ENCODE data around the gene MYBBP1A. TPM values are rescaled to one million over a fixed set of nuclear protein-coding genes. Genes with fewer than 3 reads are reported as not detected.

Gene MYBBP1A
- total and polyA plus RNA-seq, 3 experiments from 2014 or later: 34.1 to 157 (median 148) TPM

GRCh38 chr17:4587195-4587594 lies 32.0 kb upstream of the MYBBP1A start:
- Histone ChIP-seq H3K4me3 (ENCODE audit: low read length) (no peak overlapping the region), H3K4me1 (ENCODE audit: insufficient read depth, low read length) (no peaks in the 10 kb centered on the region), H3K9me3 (ENCODE audit: low read length) (no peaks in the 10 kb centered on the region), H3K27me3 (ENCODE audit: insufficient read depth, low read length, poor library complexity, severe bottlenecking) (peaks cover 22% of the 10 kb centered on the region), H3K27ac (ENCODE audit: low read depth, low read length) (no peak overlapping the region), H3K36me3 (ENCODE audit: insufficient read depth, low read length) (no peaks in the 10 kb centered on the region)
- H3K4me1 Mint-ChIP-seq: peaks cover 4 to 14% (median 4%) of the 10 kb centered on the region in 3 donors
- H3K27me3 Mint-ChIP-seq: peaks cover 29 to 40% of the 10 kb centered on the region in 2 donors
- no peak overlapping the region for H3K27ac Mint-ChIP-seq
- POLR2A ChIA-PET: interaction anchor here (0.5 kb wide), 1 partner anchor 10 kb away, joined by 3 read pairs; no protein-coding TSS in a partner anchor
- DNase-seq: no peak
- H3K4me3 Mint-ChIP-seq: peak overlapping the region in 1 of 7 donors; percentile 5
- no peaks in the 10 kb centered on the region for H3K9me3 Mint-ChIP-seq
- CTCF ChIA-PET: no interaction called here
- H3K36me3 Mint-ChIP-seq: no peaks in the 10 kb centered on the region

GRCh38 chr17:4586043-4586442 lies 30.9 kb upstream of the MYBBP1A start:
- no peaks in the 10 kb centered on the region for H3K4me1 ChIP-seq (ENCODE audit: insufficient read depth, low read length)
- Mint-ChIP-seq H3K4me1 (peaks cover 4 to 14% (median 4%) of the 10 kb centered on the region in 3 donors), H3K9me3 (no peaks in the 10 kb centered on the region), H3K4me3 (peak overlapping the region in 2 of 7 donors; percentile 59 to 64), H3K36me3 (no peaks in the 10 kb centered on the region), H3K27me3 (peaks cover 31 to 51% of the 10 kb centered on the region in 2 donors), H3K27ac (no peak overlapping the region)
- ChIA-PET POLR2A (no interaction called here), CTCF (no interaction called here)
- DNase-seq: no peak
- no peak overlapping the region for H3K27ac ChIP-seq (ENCODE audit: low read depth, low read length)
- H3K4me3 ChIP-seq (ENCODE audit: low read length): no peak overlapping the region
- H3K36me3 ChIP-seq (ENCODE audit: insufficient read depth, low read length): no peaks in the 10 kb centered on the region
- H3K9me3 ChIP-seq (ENCODE audit: low read length): no peaks in the 10 kb centered on the region
- H3K27me3 ChIP-seq (ENCODE audit: insufficient read depth, low read length, poor library complexity, severe bottlenecking): peaks cover 22% of the 10 kb centered on the region

DNA sequence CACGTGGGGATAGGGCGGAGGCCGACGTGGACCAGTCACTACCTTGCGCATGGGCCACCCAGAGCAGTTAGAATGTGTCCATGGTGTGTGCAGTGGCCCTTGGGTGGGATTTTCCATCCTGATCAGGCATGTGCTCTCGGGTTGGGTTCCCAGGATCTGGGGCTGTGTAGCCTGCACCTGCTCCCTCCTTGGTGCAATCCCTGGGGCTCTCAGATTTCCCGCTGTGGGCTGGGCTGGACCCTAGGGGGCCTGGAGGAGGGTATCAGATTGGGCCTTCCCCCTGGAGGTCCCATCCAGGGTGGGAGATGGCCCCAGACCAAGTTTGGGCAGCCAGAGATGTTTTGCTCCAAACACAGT lies 30.4 kb upstream of the MYBBP1A start:
- Histone ChIP-seq H3K4me1 (ENCODE audit: insufficient read depth, low read length) (no peaks in the 10 kb centered on the region), H3K9me3 (ENCODE audit: low read length) (no peaks in the 10 kb centered on the region), H3K36me3 (ENCODE audit: insufficient read depth, low read length) (no peaks in the 10 kb centered on the region), H3K4me3 (ENCODE audit: low read length) (no peak overlapping the region), H3K27ac (ENCODE audit: low read depth, low read length) (no peak overlapping the region), H3K27me3 (ENCODE audit: insufficient read depth, low read length, poor library complexity, severe bottlenecking) (peaks cover 22% of the 10 kb centered on the region)
- Mint-ChIP-seq H3K4me3 (peak overlapping the region in 1 of 7 donors; percentile 64), H3K36me3 (no peaks in the 10 kb centered on the region), H3K27me3 (peaks cover 31 to 50% of the 10 kb centered on the region in 2 donors), H3K27ac (no peak overlapping the region), H3K9me3 (no peaks in the 10 kb centered on the region), H3K4me1 (peaks cover 4 to 14% (median 4%) of the 10 kb centered on the region in 3 donors)
- no peak for DNase-seq
- POLR2A ChIA-PET: no interaction called here
- CTCF ChIA-PET: no interaction called here

DNA sequence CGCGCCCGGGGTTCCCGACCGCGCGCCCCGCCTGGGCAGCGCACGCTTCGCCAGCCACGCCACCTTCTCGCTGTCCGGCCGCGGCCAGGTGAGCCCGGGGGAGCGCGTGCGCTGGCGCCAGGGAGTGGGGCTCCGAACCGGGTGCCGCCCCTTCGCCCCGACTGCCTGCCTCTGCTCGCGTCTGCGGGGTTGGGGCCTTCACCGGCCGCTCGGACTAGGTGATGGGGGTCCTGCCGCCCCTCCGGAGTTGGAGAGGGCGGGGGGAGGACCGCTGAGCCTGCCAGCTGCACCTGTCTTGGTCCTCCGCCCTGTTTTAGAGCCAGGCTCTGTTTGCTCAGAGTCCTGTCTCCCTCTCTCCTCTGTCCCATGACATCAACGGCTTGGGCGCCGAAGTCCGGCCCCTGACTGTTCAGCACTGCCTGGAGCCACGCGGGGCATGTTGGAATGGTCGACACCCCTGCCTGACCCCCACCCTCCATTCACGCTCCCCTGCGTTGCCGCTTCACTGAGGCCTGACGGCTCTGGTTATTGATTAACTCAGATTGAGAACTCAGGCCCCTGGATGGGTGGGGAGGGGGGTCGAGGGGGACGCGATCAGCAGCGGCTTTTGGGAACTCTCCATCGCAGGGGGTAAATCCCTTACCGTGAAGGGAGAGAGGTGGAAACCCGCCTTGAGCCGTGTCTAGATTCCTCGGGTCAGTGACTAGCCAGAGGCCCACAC lies 29.9 kb upstream of the MYBBP1A start:
- H3K9me3 ChIP-seq (ENCODE audit: low read length): no peaks in the 10 kb centered on the region
- Mint-ChIP-seq H3K4me3 (peak overlapping the region in 5 of 7 donors; percentile 19 to 64 (median 62)), H3K36me3 (no peaks in the 10 kb centered on the region), H3K9me3 (no peaks in the 10 kb centered on the region), H3K27me3 (peaks cover 31 to 45% of the 10 kb centered on the region in 2 donors), H3K4me1 (peaks cover 4 to 14% (median 4%) of the 10 kb centered on the region in 3 donors), H3K27ac (no peak overlapping the region)
- peaks cover 22% of the 10 kb centered on the region for H3K27me3 ChIP-seq (ENCODE audit: insufficient read depth, low read length, poor library complexity, severe bottlenecking)
- DNase-seq: no peak
- POLR2A ChIA-PET: no interaction called here
- no peak overlapping the region for H3K27ac ChIP-seq (ENCODE audit: low read depth, low read length)
- CTCF ChIA-PET: no interaction called here
- no peaks in the 10 kb centered on the region for H3K4me1 ChIP-seq (ENCODE audit: insufficient read depth, low read length)
- H3K36me3 ChIP-seq (ENCODE audit: insufficient read depth, low read length): no peaks in the 10 kb centered on the region
- H3K4me3 ChIP-seq (ENCODE audit: low read length): no peak overlapping the region

GRCh38 chr17:4584101-4584916 lies 29.1 kb upstream of the MYBBP1A start, which contains the start of gene SMTNL2:
TSS of gene SMTNL2 (plus strand) at chr17:4584529. CDS start at chr17:4584606, 77 bp downstream.
- peaks cover 22% of the 10 kb centered on the region for H3K27me3 ChIP-seq (ENCODE audit: insufficient read depth, low read length, poor library complexity, severe bottlenecking)
- peaks cover 4 to 14% (median 4%) of the 10 kb centered on the region in 3 donors for H3K4me1 Mint-ChIP-seq
- H3K4me3 ChIP-seq (ENCODE audit: low read length): no peak within 1 kb of the TSS
- no peaks in the 10 kb centered on the region for H3K36me3 ChIP-seq (ENCODE audit: insufficient read depth, low read length)
- H3K36me3 Mint-ChIP-seq: no peaks in the 10 kb centered on the region
- no peaks in the 10 kb centered on the region for H3K4me1 ChIP-seq (ENCODE audit: insufficient read depth, low read length)
- H3K27ac ChIP-seq (ENCODE audit: low read depth, low read length): no peak within 1 kb of the TSS
- peak within 1 kb of the TSS; percentile 7 to 82 (median 73) for H3K4me3 Mint-ChIP-seq
- H3K27me3 Mint-ChIP-seq: peaks cover 31 to 45% of the 10 kb centered on the region in 2 donors
- ChIA-PET POLR2A (no interaction called here), CTCF (no interaction called here)
- H3K9me3 ChIP-seq (ENCODE audit: low read length): no peaks in the 10 kb centered on the region
- H3K9me3 Mint-ChIP-seq: no peaks in the 10 kb centered on the region
- H3K27ac Mint-ChIP-seq: no peak within 1 kb of the TSS
- DNase-seq: peak in 1 of 5 donors; percentile 19

- Mint-ChIP-seq H3K27me3 (peaks cover 31 to 45% of the 10 kb centered on the region in 2 donors), H3K4me3 (peak overlapping the region; percentile 7 to 82 (median 73)), H3K27ac (no peak overlapping the region), H3K4me1 (peaks cover 4 to 14% (median 4%) of the 10 kb centered on the region in 3 donors), H3K36me3 (no peaks in the 10 kb centered on the region), H3K9me3 (no peaks in the 10 kb centered on the region)
- H3K27me3 ChIP-seq (ENCODE audit: insufficient read depth, low read length, poor library complexity, severe bottlenecking): peaks cover 22% of the 10 kb centered on the region
- H3K36me3 ChIP-seq (ENCODE audit: insufficient read depth, low read length): no peaks in the 10 kb centered on the region
- no peaks in the 10 kb centered on the region for H3K4me1 ChIP-seq (ENCODE audit: insufficient read depth, low read length)
- ChIA-PET POLR2A (no interaction called here), CTCF (no interaction called here)
- no peak overlapping the region for H3K27ac ChIP-seq (ENCODE audit: low read depth, low read length)
- no peaks in the 10 kb centered on the region for H3K9me3 ChIP-seq (ENCODE audit: low read length)
- H3K4me3 ChIP-seq (ENCODE audit: low read length): no peak overlapping the region
- DNase-seq: peak in 1 of 5 donors; percentile 11
Observed at GRCh38 chr17:4583782-4584100, 28.6 kb upstream of the MYBBP1A start.

DNA sequence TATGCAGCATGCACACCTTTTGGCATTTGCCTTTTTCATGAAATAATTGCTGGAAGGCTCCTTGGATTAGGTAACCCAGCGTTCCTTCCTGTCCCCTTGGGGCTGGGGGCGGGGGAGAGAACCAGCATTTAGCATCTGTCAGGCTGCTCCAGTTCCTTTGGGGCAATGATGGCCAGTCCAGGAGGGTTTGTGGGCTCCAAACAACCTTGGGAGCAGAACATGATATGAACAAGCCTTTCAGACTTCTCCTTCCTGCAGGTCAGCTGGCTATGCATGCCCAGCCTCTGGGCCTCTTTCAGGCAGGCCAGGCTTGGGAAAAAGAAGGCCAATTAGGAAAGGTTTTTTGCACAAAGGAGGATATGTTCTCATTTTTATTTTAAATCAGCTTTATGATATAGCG lies 28.0 kb upstream of the MYBBP1A start:
- no peaks in the 10 kb centered on the region for H3K4me1 ChIP-seq (ENCODE audit: insufficient read depth, low read length)
- Mint-ChIP-seq H3K27me3 (peaks cover 31 to 45% of the 10 kb centered on the region in 2 donors), H3K9me3 (no peaks in the 10 kb centered on the region), H3K27ac (no peak overlapping the region), H3K36me3 (no peaks in the 10 kb centered on the region), H3K4me1 (peaks cover 4 to 14% (median 4%) of the 10 kb centered on the region in 3 donors), H3K4me3 (peak overlapping the region in 4 of 7 donors; percentile 29 to 74 (median 55))
- DNase-seq: no peak
- H3K9me3 ChIP-seq (ENCODE audit: low read length): no peaks in the 10 kb centered on the region
- ChIA-PET POLR2A (no interaction called here), CTCF (no interaction called here)
- H3K27ac ChIP-seq (ENCODE audit: low read depth, low read length): no peak overlapping the region
- H3K4me3 ChIP-seq (ENCODE audit: low read length): no peak overlapping the region
- H3K36me3 ChIP-seq (ENCODE audit: insufficient read depth, low read length): no peaks in the 10 kb centered on the region
- H3K27me3 ChIP-seq (ENCODE audit: insufficient read depth, low read length, poor library complexity, severe bottlenecking): peaks cover 22% of the 10 kb centered on the region

- H3K9me3 Mint-ChIP-seq: no peaks in the 10 kb centered on the region
- ChIA-PET CTCF (interaction anchor here (1.4 kb wide), 1 partner anchor 16 kb away, joined by 6 read pairs; no protein-coding TSS in a partner anchor), POLR2A (no interaction called here)
- no peaks in the 10 kb centered on the region for H3K9me3 ChIP-seq (ENCODE audit: low read length)
- no peak overlapping the region for H3K4me3 ChIP-seq (ENCODE audit: low read length)
- peaks cover 4 to 14% (median 4%) of the 10 kb centered on the region in 3 donors for H3K4me1 Mint-ChIP-seq
- H3K27me3 Mint-ChIP-seq: peaks cover 31 to 45% of the 10 kb centered on the region in 2 donors
- H3K27me3 ChIP-seq (ENCODE audit: insufficient read depth, low read length, poor library complexity, severe bottlenecking): peaks cover 22% of the 10 kb centered on the region
- DNase-seq: no peak
- no peaks in the 10 kb centered on the region for H3K36me3 Mint-ChIP-seq
- H3K27ac Mint-ChIP-seq: no peak overlapping the region
- H3K4me3 Mint-ChIP-seq: no peak overlapping the region
- no peak overlapping the region for H3K27ac ChIP-seq (ENCODE audit: low read depth, low read length)
- H3K36me3 ChIP-seq (ENCODE audit: insufficient read depth, low read length): no peaks in the 10 kb centered on the region
- H3K4me1 ChIP-seq (ENCODE audit: insufficient read depth, low read length): no peaks in the 10 kb centered on the region
Observed at GRCh38 chr17:4582691-4583090, 27.5 kb upstream of the MYBBP1A start.

All from CD8-positive, alpha-beta memory T cell (primary cell).